NCI-H82 treated with DMSO at 0.1 percent for 48 hours (cell line): Measurements from ENCODE around the gene WDR53.
"Not testable (repeated sequence)": the region's sequence is repeated elsewhere in the genome, so short reads cannot be mapped to it uniquely, and the experiment has no call there.

Experiments used
- DNase-seq: peaks from one replicate; lab custom pipeline; 2025; ENCODE audit not compliant: unreplicated experiment; lab: John Stamatoyannopoulos, UW

The WDR53 gene

GRCh38 chr3:196568246-196569002, at the start of gene WDR53, which contains the start of gene FBXO45:
Gene WDR53, minus strand, starts transcription at chr3:196568554. Its CDS starts 7,079 bp downstream, at chr3:196561475.
Gene FBXO45, plus strand, starts transcription at chr3:196568660. Its CDS starts 325 bp downstream, at chr3:196568985.
- peak; percentile 84 for DNase-seq

- DNase-seq, result peak; percentile 81
These were observed 48.9 kb upstream of the WDR53 start for GRCh38 chr3:196617256-196617655.

GRCh38 chr3:196615234-196615633, 46.9 kb upstream of the WDR53 start:
- DNase-seq, result not testable (repeated sequence)

DNA sequence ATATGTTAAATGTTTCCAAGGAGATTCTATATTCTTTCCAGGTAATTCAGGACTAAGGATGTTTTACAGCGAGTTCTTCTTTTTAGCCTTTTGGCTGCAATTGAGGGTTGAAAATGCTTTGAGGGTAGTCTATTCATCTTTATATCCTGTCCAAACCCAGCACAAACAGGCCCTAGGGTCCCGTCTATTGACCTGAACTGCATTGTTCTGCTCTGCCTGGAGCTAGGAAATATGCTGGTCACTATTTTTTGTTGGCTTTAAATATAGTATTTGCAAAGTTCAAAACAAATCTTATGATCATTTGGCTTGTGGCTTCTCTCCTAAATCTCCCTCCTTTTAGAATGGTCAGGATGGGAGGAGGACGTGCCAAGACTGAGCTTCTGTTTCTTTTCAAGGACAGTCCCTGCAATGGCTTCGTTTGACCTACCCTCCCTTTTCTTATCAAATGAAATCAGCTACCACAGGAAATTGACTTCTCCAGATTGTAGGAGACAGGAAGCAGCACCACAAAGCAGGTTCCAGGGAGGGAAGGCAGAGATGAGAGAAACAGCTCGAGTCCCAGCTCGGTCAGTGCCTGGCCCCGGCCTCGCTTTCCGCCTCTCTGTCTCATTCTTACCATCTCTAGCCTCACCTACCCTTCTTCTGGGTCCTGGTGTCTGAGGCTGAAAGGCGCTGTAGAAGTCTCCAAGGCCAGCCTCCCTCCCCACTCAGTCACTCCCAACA, 43.6 kb upstream of the WDR53 start:
- DNase-seq, result no peak

DNA sequence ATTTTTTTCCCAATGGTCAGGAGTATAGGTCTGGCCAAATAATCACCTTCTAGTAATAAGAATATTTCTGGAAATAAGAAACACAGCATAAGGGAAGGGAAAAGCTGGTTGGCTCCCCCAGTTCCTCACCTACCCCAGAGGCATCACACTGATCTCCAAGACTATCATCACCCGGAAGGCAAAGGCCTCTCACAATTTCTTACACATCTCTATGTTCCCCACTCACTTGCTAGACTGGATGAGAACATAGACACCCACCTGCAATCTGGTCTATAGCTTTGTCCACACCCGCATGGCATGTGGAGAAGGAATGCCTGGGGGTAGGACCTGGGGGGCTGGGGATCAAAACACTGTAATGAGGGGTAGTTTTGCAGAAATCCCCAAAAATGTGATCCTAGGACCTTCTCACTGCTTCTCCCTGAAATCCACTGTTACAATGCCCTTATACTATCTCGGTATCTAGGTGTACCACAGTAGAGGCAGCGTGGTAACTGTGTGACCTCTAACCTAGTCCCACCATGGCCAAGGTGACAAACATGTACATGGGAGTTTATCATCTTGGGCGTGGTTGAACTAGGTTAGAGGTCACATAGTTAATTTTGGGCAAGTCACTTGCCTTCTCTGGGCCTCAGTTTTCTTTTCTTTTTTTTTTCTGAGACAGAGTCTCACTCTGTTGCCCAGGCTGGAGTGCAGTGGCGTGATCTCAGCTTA, 41.6 kb upstream of the WDR53 start:
- no peak for DNase-seq

GRCh38 chr3:196609343-196609775, 41.0 kb upstream of the WDR53 start:
- DNase-seq, result peak; percentile 61

- DNase-seq, result no peak
These were observed 40.3 kb upstream of the WDR53 start for GRCh38 chr3:196608693-196609092.

DNA sequence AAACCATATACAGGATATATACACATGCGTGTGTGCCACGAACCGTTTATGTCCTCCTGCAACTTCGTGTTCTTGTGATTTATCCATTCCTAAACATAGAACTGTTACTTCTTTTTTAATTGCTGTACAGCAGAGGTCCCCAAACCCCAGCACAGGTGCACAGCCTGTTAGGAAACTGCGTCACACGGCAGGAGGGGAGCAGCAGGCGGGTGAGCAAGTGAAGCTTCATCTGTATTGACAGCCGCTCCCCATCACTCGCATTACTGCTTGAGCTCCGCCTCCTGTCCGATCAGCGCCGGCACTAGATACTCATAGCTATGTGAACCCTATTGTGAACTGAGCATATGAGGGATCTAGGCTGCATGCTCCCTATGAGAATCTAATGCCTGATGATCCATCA, 36.2 kb upstream of the WDR53 start:
- no peak for DNase-seq

- DNase-seq, result no peak
These were observed 35.3 kb upstream of the WDR53 start for GRCh38 chr3:196603683-196604082.

DNA sequence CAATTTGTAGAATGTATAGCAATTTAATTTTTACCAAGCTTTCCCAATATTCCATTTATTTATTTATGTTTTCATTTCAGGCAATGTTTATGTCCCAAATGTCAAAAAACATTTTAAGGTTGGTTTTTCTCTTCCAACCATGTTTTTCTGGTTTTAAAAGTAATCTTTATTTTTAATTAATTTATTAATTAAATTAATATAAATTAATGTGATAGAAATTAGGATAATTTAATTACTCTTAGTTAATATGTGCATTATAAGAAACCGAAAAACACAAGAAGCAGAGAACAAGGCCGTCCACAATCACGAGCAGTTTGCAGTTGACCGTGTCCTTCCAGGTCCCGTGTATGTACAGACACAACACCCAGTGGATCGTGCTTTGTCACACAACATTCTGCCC, 34.3 kb upstream of the WDR53 start:
- DNase-seq, result no peak

DNA sequence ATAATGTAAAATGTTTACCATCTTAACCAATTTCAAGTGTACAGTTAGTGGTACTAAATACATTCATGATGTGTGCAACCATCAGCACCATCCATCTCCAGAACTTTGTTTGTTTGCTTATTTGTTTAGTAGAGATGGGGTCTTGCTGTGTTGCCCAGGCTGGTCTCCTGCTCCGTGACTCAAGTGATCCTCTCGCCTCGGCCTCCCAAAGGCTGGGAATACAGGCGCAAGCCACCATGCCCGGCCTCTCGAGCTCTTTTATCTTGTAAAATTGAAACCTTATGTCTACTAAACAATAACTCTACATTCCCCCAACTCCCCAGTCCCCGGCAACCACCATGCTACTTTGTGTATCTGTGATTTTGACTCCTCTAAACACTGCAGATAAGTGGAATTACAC, 32.0 kb upstream of the WDR53 start:
- no peak for DNase-seq

DNA sequence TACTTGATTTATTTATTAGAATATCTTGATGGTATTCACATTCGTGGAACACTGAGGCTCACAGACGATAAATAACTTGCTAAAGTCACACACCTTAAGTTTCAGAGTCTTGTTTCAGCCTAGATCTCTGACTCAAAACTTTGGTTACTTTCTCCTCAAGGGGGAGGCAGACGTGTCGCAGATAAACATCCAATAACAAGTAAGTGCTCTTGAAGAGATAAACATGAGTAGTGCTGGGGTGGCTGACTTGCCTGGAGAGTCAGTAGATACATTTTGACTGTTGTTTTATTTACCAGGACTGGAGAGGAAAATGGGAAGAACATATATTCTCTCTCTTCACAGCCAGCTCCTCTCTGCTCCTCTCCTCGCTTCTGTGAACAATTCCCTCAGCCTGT, 31.4 kb upstream of the WDR53 start:
- no peak for DNase-seq

DNA sequence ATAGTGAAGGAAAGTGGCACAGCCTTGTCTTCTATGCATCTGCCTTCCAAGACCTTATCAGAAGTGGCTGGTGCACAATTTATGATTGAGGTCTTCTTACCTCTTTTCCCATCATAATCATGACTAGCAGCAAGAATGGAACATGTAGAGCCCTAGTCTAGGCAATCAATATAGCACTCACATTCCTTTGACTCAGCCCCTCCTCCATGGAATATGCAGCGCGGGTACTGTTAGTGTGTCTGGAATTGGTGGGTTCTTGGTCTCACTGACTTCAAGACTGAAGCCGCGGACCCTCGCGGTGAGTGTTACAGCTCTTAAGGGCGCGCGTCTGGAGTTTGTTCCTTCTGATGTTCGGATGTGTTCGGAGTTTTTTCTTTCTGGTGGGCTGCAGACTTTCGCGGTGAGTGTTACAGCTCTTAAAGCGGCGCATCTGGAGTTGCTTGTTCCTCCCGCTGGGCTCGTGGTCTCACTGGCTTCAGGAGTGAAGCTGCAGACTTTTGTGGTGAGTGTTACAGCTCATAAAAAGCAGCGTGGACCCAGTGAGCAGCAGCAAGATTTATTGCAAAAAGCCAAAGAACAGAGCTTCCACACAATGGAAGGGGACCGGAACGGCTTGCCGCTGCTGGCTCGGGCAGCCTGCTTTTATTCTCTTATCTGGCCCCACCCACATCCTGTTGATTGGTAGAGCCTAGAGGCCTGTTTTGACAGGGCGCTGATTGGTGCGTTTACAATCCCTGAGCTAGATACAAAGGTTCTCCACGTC, 29.8 kb upstream of the WDR53 start:
- DNase-seq, result not testable (repeated sequence)

DNA sequence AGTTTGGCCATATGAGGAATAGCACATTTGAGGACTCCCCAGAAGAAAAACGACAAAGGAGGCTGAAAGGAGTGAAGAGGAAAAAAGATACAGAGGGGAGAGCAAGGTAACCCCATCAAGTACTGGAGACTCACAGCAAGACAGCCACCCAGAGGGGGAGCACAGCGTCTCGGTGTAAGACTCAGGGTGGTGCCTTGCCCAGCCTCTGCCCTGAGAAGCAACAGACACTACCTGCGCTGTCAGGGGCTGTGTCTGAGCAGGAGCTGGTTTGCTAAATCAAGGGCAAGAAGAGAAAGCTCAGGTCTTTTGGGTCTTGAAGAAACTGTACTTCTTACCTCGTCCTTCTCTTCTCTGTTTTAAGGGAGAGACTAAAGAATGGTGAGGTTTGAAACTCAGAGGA, 28.0 kb upstream of the WDR53 start:
- DNase-seq, result no peak

DNA sequence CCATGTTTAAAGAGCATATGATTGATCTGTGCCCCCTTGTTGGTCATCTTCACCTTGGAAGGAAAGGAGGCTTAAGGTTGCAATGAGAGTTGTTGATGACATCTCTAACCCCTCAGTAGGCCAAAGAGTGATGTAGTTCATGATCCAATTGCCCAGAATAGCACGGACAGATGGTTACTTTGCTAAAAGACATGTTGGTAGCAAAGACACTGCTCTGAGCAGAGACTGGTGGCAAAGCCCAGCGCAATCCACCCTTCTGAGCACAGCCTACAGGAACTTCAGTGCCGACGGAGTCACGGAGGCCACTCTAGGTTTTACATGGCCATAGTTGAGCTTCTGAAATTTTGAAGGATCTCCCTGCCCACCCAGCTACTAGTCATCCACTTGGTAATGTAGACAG, 21.9 kb upstream of the WDR53 start:
- peak; percentile 21 for DNase-seq

GRCh38 chr3:196585044-196585757, 16.8 kb upstream of the WDR53 start:
- DNase-seq, result peak; percentile 27

DNA sequence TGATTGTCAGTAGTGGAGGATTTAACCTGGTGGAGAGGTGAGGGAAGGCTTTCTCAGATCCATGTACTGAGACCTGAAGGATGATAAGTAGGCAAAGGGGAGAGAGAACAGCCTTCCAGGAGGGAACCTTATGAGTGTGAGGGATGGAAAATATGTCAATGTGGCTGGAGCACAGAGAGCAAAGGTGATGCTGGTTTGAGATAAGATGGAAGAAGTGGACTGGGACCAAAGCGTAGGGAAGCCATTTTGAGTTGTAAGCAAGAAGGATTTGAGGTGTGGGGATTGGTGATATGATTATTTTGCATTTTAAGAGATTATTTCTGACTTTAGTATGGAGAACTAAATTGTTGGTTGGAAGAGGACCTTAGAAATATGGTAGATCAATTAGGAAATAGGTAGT, 4.0 kb upstream of the WDR53 start:
- no peak for DNase-seq

- DNase-seq, result not testable (repeated sequence)
These were observed 2.0 kb upstream of the WDR53 start for GRCh38 chr3:196570332-196570731.

GRCh38 chr3:196569003-196569516, 706 bp upstream of the WDR53 start:
- DNase-seq, result no peak

GRCh38 chr3:196563721-196564225, 4.6 kb downstream of the WDR53 start:
- DNase-seq, result no peak
